K562 (cell line): Measurements from ENCODE around the gene TAF8. TPM values are rescaled to one million over a fixed set of nuclear protein-coding genes. Genes with fewer than 3 reads are reported as not detected.
A peak's percentile ranks its signal among the peaks of the same experiment; 100 is the strongest.

ENCODE experiments used
- ATF7 ChIP-seq: fragments of 450-650 bp; IDR thresholded peaks from 2 replicates; pipeline ENCODE4 v1.7.1; 2014; ENCODE audit warnings: mild to moderate bottlenecking, moderate library complexity
- BRCA1 ChIP-seq, 2 experiments: fragments of 450-650 bp in 1 of 2; sonication (generic) in 1 of 2; formaldehyde crosslinking in 1 of 2; IDR thresholded peaks; 2 replicates each; pipeline versions ENCODE4 v1.5.0 to v1.6.1; 2017 to 2020; ENCODE audit warnings: mild to moderate bottlenecking in 1 of 2, missing genetic modification reagents in 1 of 2
- CC2D1A ChIP-seq: fragments of 450-650 bp; IDR thresholded peaks from 2 replicates; pipeline ENCODE4 v1.6.1; 2017; ENCODE audit warnings: mild to moderate bottlenecking
- ELF2 ChIP-seq: fragments of 250-450 bp; sonication (Bioruptor Pico); IDR thresholded peaks from 2 replicates; pipeline ENCODE4 v1.5.0; 2021; ENCODE audit warnings: mild to moderate bottlenecking
- FOSL1 ChIP-seq: fragments of 200-800 bp; sonication (Bioruptor generic); conservative IDR thresholded peaks from 2 replicates; pipeline ENCODE4 v1.6.1; 2016; ENCODE audit warnings: missing genetic modification characterization, missing compliant biosample characterization
- FOXJ2 ChIP-seq: fragments of 200-800 bp; sonication (Bioruptor generic); IDR thresholded peaks from 2 replicates; pipeline ENCODE4 v1.6.1; 2016; ENCODE audit warnings: missing genetic modification characterization, missing compliant biosample characterization
- GABPB1 ChIP-seq: sonication (generic); formaldehyde crosslinking; IDR thresholded peaks from 2 replicates; pipeline ENCODE4 v1.8.0; 2022; ENCODE audit warnings: mild to moderate bottlenecking, missing genetic modification reagents
- HCFC1 ChIP-seq: IDR thresholded peaks from 2 replicates; pipeline ENCODE4 v1.6.1; 2012; ENCODE audit warnings: low read depth, low read length, improper control_type of control experiment
- KDM1A ChIP-seq, 2 experiments: fragments of 450-650 bp; IDR thresholded peaks; 2 replicates each; pipeline ENCODE4 v1.6.1; 2016; ENCODE audit warnings: mild to moderate bottlenecking in 2 of 2
- LARP7 ChIP-seq: fragments of 450-650 bp; IDR thresholded peaks from 2 replicates; pipeline ENCODE4 v1.6.1; 2016
- MTA1 ChIP-seq: fragments of 450-650 bp; IDR thresholded peaks from 2 replicates; pipeline ENCODE4 v1.6.1; 2017; ENCODE audit warnings: borderline replicate concordance
- MTA3 ChIP-seq: fragments of 450-650 bp; formaldehyde crosslinking; IDR thresholded peaks from 2 replicates; pipeline ENCODE4 v1.6.1; 2017; ENCODE audit warnings: mild to moderate bottlenecking, borderline replicate concordance
- OTX1 ChIP-seq: fragments of 450-650 bp; formaldehyde crosslinking; IDR thresholded peaks from 2 replicates; pipeline ENCODE4 v1.4.0; 2022; ENCODE audit warnings: mild to moderate bottlenecking
- PRPF4 ChIP-seq: fragments of 200-400 bp; formaldehyde crosslinking; IDR thresholded peaks from one replicate; pipeline ENCODE4 v1.6.1; 2017; ENCODE audit warnings: low read length, low read depth, mild to moderate bottlenecking; ENCODE audit not compliant: insufficient read depth, poor library complexity, severe bottlenecking
- SIRT6 ChIP-seq: IDR thresholded peaks from one replicate; pipeline ENCODE4 v1.6.1; 2012; ENCODE audit warnings: low read depth, mild to moderate bottlenecking, control low read depth, inconsistent platforms, low read length, moderate library complexity
- TCF3 ChIP-seq: sonication (generic); formaldehyde crosslinking; IDR thresholded peaks from 2 replicates; pipeline ENCODE4 v1.4.0; 2020; ENCODE audit warnings: mild to moderate bottlenecking, missing genetic modification reagents
- TEAD2 ChIP-seq: fragments of 450-650 bp; IDR thresholded peaks from 2 replicates; pipeline ENCODE4 v1.6.1; 2016; ENCODE audit warnings: missing genetic modification characterization, control low read depth, missing compliant biosample characterization
- ZFP1 ChIP-seq: fragments of 450-650 bp; formaldehyde crosslinking; IDR thresholded peaks from 2 replicates; pipeline ENCODE4 v1.4.0; 2020; ENCODE audit warnings: mild to moderate bottlenecking, mixed read lengths
- ZKSCAN8 ChIP-seq: fragments of 200-800 bp; sonication (Bioruptor generic); IDR thresholded peaks from 2 replicates; pipeline ENCODE4 v1.6.1; 2016; ENCODE audit warnings: missing genetic modification characterization, missing compliant biosample characterization
- ZNF165 ChIP-seq: fragments of 250-450 bp; sonication (Bioruptor Pico); IDR thresholded peaks from 2 replicates; pipeline ENCODE4 v1.4.0; 2020; ENCODE audit warnings: borderline replicate concordance
- ZNF561 ChIP-seq: fragments of 450-650 bp; formaldehyde crosslinking; conservative IDR thresholded peaks from 2 replicates; pipeline ENCODE4 v1.4.0; 2020; ENCODE audit warnings: mild to moderate bottlenecking, moderate library complexity
- polyA plus RNA-seq, 8 experiments: library from polyadenylated mRNA; depleted of rRNA in 4 of 8; stranded (reverse) in 5 of 8; unstranded in 3 of 8; fragments of >200 nt; fragmentation: Nextera tagmentation in 2 of 8; fragmentation: Illumina TruSeq in 1 of 8; extraction: Ambion mirVana in 2 of 8; extraction: Trizol in 1 of 8; gene quantifications; 2 replicates each; pipeline versions ENCODE4 v1.2.1 to v1.2.3, GENCODE V29; 2011 to 2014; ENCODE audit warnings: inconsistent platforms in 1 of 8, missing spikeins in 1 of 8
- total RNA-seq, 7 experiments: library from RNA; depleted of rRNA in 6 of 7; stranded (reverse); fragments of >200 nt in 6 of 7; fragmentation: Illumina TruSeq in 2 of 7; extraction: Trizol in 2 of 7; gene quantifications; 2 replicates each; pipeline versions ENCODE4 v1.2.1 to v1.2.3, GENCODE V29; 2011 to 2021; ENCODE audit warnings: low replicate concordance in 1 of 7
- TF ChIP-seq, protein P1 (sequence below): sonication (generic); formaldehyde crosslinking; IDR thresholded peaks from 2 replicates; pipeline ENCODE4 v1.8.0; 2022; ENCODE audit warnings: missing genetic modification reagents, mild to moderate bottlenecking, moderate library complexity, borderline replicate concordance
- TF ChIP-seq, protein P2 (sequence below): sonication (generic); formaldehyde crosslinking; IDR thresholded peaks from 2 replicates; pipeline ENCODE4 v1.9.0; 2022; ENCODE audit warnings: mild to moderate bottlenecking, missing genetic modification reagents
- TF ChIP-seq, protein P3 (sequence below), 2 experiments: IDR thresholded peaks; 2 replicates each; pipeline ENCODE4 v1.6.1; 2011; ENCODE audit warnings: borderline replicate concordance in 1 of 2, control low read depth in 1 of 2, low read depth in 1 of 2, low read length in 1 of 2, mild to moderate bottlenecking in 1 of 2, mixed read lengths in 1 of 2, moderate library complexity in 1 of 2; ENCODE audit not compliant: insufficient read depth in 1 of 2, insufficient read length in 1 of 2, poor library complexity in 1 of 2, severe bottlenecking in 1 of 2; ENCODE audit errors: extremely low read depth in 1 of 2

TAF8 gene
- total and polyA plus RNA-seq, 9 of the 15 experiments (the other 6 are each of a cell fraction or from before 2014, with no cell fraction given): 29.4 to 84.0 (median 52.6) TPM

DNA sequence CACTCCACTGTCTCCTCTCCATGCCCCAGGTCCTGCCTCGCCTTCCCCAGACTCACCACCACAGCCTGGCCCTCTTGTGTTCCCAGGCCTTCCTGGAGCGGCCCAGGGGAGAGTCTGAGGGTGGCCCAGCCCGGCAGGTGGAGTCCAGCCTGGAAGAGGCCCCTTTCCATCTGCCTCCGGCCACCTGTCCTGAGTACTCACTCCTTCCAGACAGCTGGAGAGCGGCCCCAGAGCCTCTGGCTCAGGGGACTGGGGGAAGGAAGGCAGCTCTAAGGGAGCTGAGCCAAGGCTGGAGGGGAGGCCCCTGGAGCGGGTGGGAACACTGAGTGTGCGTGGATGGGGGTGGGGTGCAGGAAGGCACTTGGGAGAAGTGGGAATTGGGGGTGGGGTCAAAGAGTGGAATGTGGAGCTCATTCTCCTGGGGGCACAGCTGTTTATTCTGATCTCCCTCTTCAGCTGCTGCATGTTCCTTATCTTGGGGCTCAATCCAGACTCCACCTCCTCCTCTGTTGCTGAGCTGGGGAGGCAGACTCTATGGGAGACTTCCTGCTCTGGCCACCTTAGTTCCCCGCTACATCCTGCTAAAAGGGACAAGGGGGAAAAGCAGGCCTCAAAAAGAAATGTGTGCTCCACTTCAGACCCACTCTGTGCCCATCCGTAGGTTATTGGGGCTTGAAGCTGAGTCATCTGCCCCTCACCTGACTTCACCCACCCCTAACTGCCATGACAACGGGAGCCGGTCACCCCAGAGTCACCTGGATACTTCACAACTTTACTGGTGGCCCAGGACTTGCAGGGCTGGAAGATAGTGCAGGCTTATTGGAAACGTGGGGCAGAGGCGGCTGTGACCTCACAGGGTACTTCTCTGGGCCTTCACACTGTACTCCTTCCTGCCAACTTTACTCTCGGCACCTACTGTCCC is 19.5 kb upstream of the TAF8 start (continued):
- TF ChIP-seq, protein P1, sequence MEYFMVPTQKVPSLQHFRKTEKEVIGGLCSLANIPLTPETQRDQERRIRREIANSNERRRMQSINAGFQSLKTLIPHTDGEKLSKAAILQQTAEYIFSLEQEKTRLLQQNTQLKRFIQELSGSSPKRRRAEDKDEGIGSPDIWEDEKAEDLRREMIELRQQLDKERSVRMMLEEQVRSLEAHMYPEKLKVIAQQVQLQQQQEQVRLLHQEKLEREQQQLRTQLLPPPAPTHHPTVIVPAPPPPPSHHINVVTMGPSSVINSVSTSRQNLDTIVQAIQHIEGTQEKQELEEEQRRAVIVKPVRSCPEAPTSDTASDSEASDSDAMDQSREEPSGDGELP (CRISPR knock-in tag): peak; percentile 92
- TF ChIP-seq ZNF165 (CRISPR knock-in tag) (peak; percentile 76; the same call in 1 of the 2 replicates), KDM1A (IDR thresholded peaks at IDR 0.05) (no peak; a peak in 1 of 4 replicates), TEAD2 (tag) (no peak), ZNF561 (no peak), GABPB1 (CRISPR knock-in tag) (no peak), ZFP1 (CRISPR knock-in tag) (0 out of 2 replicates have a peak, but pooled peaks have one; percentile 38), FOSL1 (tag) (peak; percentile 63; the same call in 1 of the 2 replicates), ELF2 (CRISPR knock-in tag) (peak; percentile 48; the same call in 1 of the 2 replicates), PRPF4 (no peak), CC2D1A (no peak; the same call in 1 of the 2 replicates), ATF7 (peak; percentile 72), MTA1 (no peak; the same call in 1 of the 2 replicates), BRCA1 (IDR thresholded peaks at IDR 0.05) (no peak), BRCA1 (CRISPR knock-in tag; IDR thresholded peaks at IDR 0.05) (no peak), LARP7 (0 out of 2 replicates have a peak, but pooled peaks have one; percentile 6), MTA3 (peak; percentile 75), FOXJ2 (peak; percentile 25; the same call in 1 of the 2 replicates), OTX1 (CRISPR knock-in tag) (0 out of 2 replicates have a peak, but pooled peaks have one; percentile 64), HCFC1 (no peak), ZKSCAN8 (no peak), SIRT6 (no peak), TCF3 (CRISPR knock-in tag) (peak; percentile 58)
- TF ChIP-seq, protein P2, sequence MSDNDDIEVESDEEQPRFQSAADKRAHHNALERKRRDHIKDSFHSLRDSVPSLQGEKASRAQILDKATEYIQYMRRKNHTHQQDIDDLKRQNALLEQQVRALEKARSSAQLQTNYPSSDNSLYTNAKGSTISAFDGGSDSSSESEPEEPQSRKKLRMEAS (CRISPR knock-in tag): no peak; the same call in 1 of the 2 replicates
- TF ChIP-seq, protein P3, sequence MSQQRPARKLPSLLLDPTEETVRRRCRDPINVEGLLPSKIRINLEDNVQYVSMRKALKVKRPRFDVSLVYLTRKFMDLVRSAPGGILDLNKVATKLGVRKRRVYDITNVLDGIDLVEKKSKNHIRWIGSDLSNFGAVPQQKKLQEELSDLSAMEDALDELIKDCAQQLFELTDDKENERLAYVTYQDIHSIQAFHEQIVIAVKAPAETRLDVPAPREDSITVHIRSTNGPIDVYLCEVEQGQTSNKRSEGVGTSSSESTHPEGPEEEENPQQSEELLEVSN (IDR thresholded peaks at IDR 0.05; ENCODE audit: borderline replicate concordance in 1 of 2, extremely low read depth in 1 of 2, insufficient read depth in 1 of 2, insufficient read length in 1 of 2, low read depth in 1 of 2, low read length in 1 of 2, poor library complexity in 1 of 2, severe bottlenecking in 1 of 2): peak in 1 of 2 experiments; percentile 3
